MM.1S (cell line): Measurements from ENCODE around the gene IQGAP2.

Experiments used
- DNase-seq: peaks from one replicate; pipeline ENCODE4 v3.0.0-alpha.2; 2015
- H2AFZ ChIP-seq: fragments of 300-600 bp; sonication (generic); 2 replicates; pipeline ENCODE4 v1.6.0; 2016; ENCODE audit warnings: antibody characterized with exemption, low read length
- H3F3A ChIP-seq: fragments of 300-600 bp; sonication (generic); 2 replicates; pipeline ENCODE4 v1.6.1; 2016; ENCODE audit warnings: mild to moderate bottlenecking, antibody characterized with exemption, low read length, moderate library complexity, mixed read lengths; ENCODE audit not compliant: insufficient read depth
- H3K27ac ChIP-seq: fragments of 300-600 bp; sonication (generic); 2 replicates; pipeline ENCODE4 v1.5.1; 2016; ENCODE audit warnings: mild to moderate bottlenecking, low read length
- H3K27me3 ChIP-seq: fragments of 300-600 bp; sonication (generic); replicated peaks from 2 replicates; pipeline ENCODE4 v1.6.0; 2016; ENCODE audit warnings: low read length; ENCODE audit not compliant: insufficient read depth
- H3K36me3 ChIP-seq: fragments of 300-600 bp; sonication (generic); replicated peaks from 2 replicates; pipeline ENCODE4 v1.6.1; 2016; ENCODE audit warnings: mild to moderate bottlenecking, low read length, mixed read lengths; ENCODE audit not compliant: insufficient read depth
- H3K4me1 ChIP-seq: fragments of 300-600 bp; sonication (generic); 2 replicates; pipeline ENCODE4 v1.6.1; 2016; ENCODE audit warnings: low read length, mixed read lengths
- H3K4me2 ChIP-seq: fragments of 300-600 bp; sonication (generic); 2 replicates; pipeline ENCODE4 v1.6.0; 2016; ENCODE audit warnings: low read depth, low read length
- H3K4me3 ChIP-seq: fragments of 300-600 bp; sonication (generic); 2 replicates; pipeline ENCODE4 v1.5.1; 2016; ENCODE audit warnings: low read length, mixed read lengths
- H3K79me2 ChIP-seq: fragments of 300-600 bp; sonication (generic); 2 replicates; pipeline ENCODE4 v1.6.1; 2016; ENCODE audit warnings: mixed run types, low read length, mixed read lengths
- H3K9ac ChIP-seq: fragments of 300-600 bp; sonication (generic); 2 replicates; pipeline ENCODE4 v1.6.1; 2016; ENCODE audit warnings: low read length, mixed read lengths
- H3K9me2 ChIP-seq: fragments of 300-600 bp; sonication (generic); replicated peaks from 2 replicates; pipeline ENCODE4 v1.6.1; 2016; ENCODE audit warnings: mild to moderate bottlenecking, low read length, mixed read lengths; ENCODE audit not compliant: insufficient read depth
- H3K9me3 ChIP-seq: fragments of 300-600 bp; sonication (generic); replicated peaks from 2 replicates; pipeline ENCODE4 v1.6.1; 2016; ENCODE audit warnings: mild to moderate bottlenecking, low read length, mixed read lengths; ENCODE audit not compliant: insufficient read depth
- H4K20me1 ChIP-seq: fragments of 300-600 bp; sonication (generic); 2 replicates; pipeline ENCODE4 v1.6.1; 2016; ENCODE audit warnings: mild to moderate bottlenecking, low read length, moderate library complexity, mixed read lengths; ENCODE audit not compliant: insufficient read depth
- EZH2 ChIP-seq: fragments of 300-600 bp; sonication (generic); optimal IDR thresholded peaks from 2 replicates; pipeline ENCODE3; 2017; ENCODE audit warnings: low read depth, mild to moderate bottlenecking, antibody characterized with exemption, low read length, mixed read lengths
- EZH2phosphoT487 ChIP-seq: fragments of 300-600 bp; sonication (generic); IDR thresholded peaks from 2 replicates; pipeline ENCODE4 v1.6.1; 2018; ENCODE audit warnings: antibody characterized with exemption, low read length
- TF ChIP-seq, protein P1 (sequence below): fragments of 300-600 bp; sonication (generic); IDR thresholded peaks from 2 replicates; pipeline ENCODE4 v1.5.1; 2016; ENCODE audit warnings: antibody characterized with exemption, low read length, mixed read lengths

Gene IQGAP2

GRCh38 chr5:76380346-76381066, 22.6 kb upstream of the IQGAP2 start:
- Histone ChIP-seq H3K9me2 (no peaks in the 10 kb centered on the region), H3K9me3 (no peaks in the 10 kb centered on the region), H3K79me2 (no peaks in the 10 kb centered on the region), H2AFZ (no peak overlapping the region), H3K9ac (no peak overlapping the region), H3K4me1 (0 out of 2 replicates have a peak, but pooled peaks cover 6% of the 10 kb centered on the region), H3F3A (no peaks in the 10 kb centered on the region), H3K27me3 (no peaks in the 10 kb centered on the region), H3K27ac (no peak overlapping the region), H4K20me1 (no peaks in the 10 kb centered on the region), H3K36me3 (no peaks in the 10 kb centered on the region), H3K4me2 (no peak overlapping the region), H3K4me3 (no peak overlapping the region)
- TF ChIP-seq, protein P1, sequence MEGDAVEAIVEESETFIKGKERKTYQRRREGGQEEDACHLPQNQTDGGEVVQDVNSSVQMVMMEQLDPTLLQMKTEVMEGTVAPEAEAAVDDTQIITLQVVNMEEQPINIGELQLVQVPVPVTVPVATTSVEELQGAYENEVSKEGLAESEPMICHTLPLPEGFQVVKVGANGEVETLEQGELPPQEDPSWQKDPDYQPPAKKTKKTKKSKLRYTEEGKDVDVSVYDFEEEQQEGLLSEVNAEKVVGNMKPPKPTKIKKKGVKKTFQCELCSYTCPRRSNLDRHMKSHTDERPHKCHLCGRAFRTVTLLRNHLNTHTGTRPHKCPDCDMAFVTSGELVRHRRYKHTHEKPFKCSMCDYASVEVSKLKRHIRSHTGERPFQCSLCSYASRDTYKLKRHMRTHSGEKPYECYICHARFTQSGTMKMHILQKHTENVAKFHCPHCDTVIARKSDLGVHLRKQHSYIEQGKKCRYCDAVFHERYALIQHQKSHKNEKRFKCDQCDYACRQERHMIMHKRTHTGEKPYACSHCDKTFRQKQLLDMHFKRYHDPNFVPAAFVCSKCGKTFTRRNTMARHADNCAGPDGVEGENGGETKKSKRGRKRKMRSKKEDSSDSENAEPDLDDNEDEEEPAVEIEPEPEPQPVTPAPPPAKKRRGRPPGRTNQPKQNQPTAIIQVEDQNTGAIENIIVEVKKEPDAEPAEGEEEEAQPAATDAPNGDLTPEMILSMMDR = no peak
- TF ChIP-seq EZH2 (no peak), EZH2phosphoT487 (no peak)
- DNase-seq = no peak

- H3K36me3 ChIP-seq = no peaks in the 10 kb centered on the region
- H4K20me1 ChIP-seq = no peaks in the 10 kb centered on the region
- no peak overlapping the region for H3K4me3 ChIP-seq
- H3K9me2 ChIP-seq = no peaks in the 10 kb centered on the region
- no peaks in the 10 kb centered on the region for H3K79me2 ChIP-seq
- H2AFZ ChIP-seq = no peak overlapping the region
- no peak overlapping the region for H3K27ac ChIP-seq
- no peaks in the 10 kb centered on the region for H3K27me3 ChIP-seq
- H3K4me1 ChIP-seq = 0 out of 2 replicates have a peak, but pooled peaks cover 6% of the 10 kb centered on the region
- no peak for DNase-seq
- H3K9ac ChIP-seq = no peak overlapping the region
- TF ChIP-seq EZH2 (no peak), EZH2phosphoT487 (no peak)
- TF ChIP-seq, protein P1 = no peak
- H3F3A ChIP-seq = no peaks in the 10 kb centered on the region
- H3K4me2 ChIP-seq = no peak overlapping the region
- H3K9me3 ChIP-seq = no peaks in the 10 kb centered on the region
Measured at GRCh38 chr5:76383126-76383832, 19.8 kb upstream of the IQGAP2 start.

DNA sequence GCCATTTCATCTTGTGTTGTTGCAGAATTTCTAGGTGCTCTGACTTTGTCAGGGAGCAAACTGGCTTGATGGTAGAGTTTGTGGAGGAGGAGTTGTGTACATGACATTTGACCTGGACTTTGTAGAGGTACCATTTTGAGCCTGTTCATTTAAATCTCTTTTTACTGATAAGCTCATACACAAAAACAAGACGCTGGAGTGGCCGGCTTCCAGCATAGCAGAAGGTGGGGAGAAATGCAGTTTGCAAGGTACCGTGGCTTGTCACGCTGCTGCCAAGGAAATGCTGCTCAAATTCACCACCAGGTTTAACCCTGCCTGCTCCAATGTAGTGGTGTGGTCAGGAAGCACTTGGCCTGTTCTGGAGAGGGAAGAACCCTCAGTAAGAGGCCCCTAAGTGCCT, 18.9 kb upstream of the IQGAP2 start:
- H3K36me3 ChIP-seq = no peaks in the 10 kb centered on the region
- H3K9me3 ChIP-seq = no peaks in the 10 kb centered on the region
- H3K4me3 ChIP-seq = no peak overlapping the region
- no peak overlapping the region for H3K9ac ChIP-seq
- H3K4me1 ChIP-seq = 0 out of 2 replicates have a peak, but pooled peaks cover 3% of the 10 kb centered on the region
- no peak for DNase-seq
- no peak overlapping the region for H2AFZ ChIP-seq
- H4K20me1 ChIP-seq = no peaks in the 10 kb centered on the region
- TF ChIP-seq EZH2 (no peak), EZH2phosphoT487 (no peak)
- TF ChIP-seq, protein P1 = no peak
- H3K27me3 ChIP-seq = no peaks in the 10 kb centered on the region
- no peaks in the 10 kb centered on the region for H3K79me2 ChIP-seq
- H3K4me2 ChIP-seq = no peak overlapping the region
- no peaks in the 10 kb centered on the region for H3K9me2 ChIP-seq
- H3K27ac ChIP-seq = no peak overlapping the region
- H3F3A ChIP-seq = no peaks in the 10 kb centered on the region
